Right renal cortex interstitium (tissue), 3 donors: ENCODE measurements around the gene PPCDC. TPM values are rescaled to one million over a fixed set of nuclear protein-coding genes. Genes with fewer than 3 reads are reported as not detected.
A peak's percentile ranks its signal among the peaks of the same experiment; 100 is the strongest.

Experiments
- DNase-seq, 3 donors: peaks; one replicate each; pipeline ENCODE4 v3.0.0-alpha.2; 2013; ENCODE audit warnings: low read depth in 3 of 3, low spot score in 2 of 3
- polyA plus RNA-seq, 3 donors: library from polyadenylated mRNA; unstranded; fragments of 120-200 nt; gene quantifications; one replicate each; pipeline ENCODE4 v1.2.1, GENCODE V29; 2013; ENCODE audit not compliant: insufficient read length in 3 of 3

Gene PPCDC
- polyA plus RNA-seq = 10 to 100 TPM; 11.0 to 13.7 (median 13.7) TPM

GRCh38 chr15:75023181-75023871 lies at the start of gene PPCDC:
Gene PPCDC (plus strand): TSS chr15:75023590. CDS start chr15:75028319, 4,729 bp downstream.
- DNase-seq = peak; percentile 86 to 92 (median 88)

GRCh38 chr15:74976159-74976558 lies 47.2 kb upstream of the PPCDC start:
- no peak for DNase-seq

DNA sequence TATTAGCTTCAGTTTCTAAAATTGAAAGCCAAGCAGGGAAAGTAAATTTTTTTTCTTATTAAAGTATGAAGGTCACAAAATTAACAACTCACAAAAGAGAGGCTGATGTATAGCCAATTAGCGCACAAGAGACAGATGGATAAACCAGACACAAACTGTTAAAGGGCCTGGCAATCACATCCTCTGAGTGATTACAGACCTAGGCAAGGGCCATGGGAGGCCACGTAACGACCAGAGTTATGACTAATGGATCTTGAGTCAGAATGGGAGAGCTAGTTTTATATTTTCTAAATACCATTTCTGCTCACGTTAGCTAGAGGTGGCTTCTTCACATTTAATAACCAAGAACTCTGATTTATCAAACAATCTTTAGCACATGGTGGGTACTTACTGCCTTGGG lies 45.8 kb upstream of the PPCDC start:
- DNase-seq = no peak

DNA sequence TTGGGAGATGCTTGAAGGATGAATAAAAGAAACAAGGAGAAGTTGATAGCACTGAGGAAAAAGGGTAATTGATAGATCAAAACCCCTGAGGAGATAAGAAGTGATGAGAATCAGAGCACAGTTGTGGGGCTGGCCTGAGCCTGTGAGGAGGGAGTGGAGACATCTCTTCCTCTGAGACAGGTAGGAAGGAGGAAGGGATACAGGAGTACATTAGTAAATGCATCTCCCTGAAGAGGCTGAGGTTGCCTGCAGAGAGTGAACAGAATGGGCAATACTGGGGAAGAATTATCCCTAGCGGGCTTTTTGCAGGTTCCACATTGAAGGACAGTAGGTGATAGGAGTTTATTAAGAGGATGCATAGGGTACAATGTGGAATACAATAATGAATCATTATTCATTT lies 45.3 kb upstream of the PPCDC start:
- no peak for DNase-seq

DNA sequence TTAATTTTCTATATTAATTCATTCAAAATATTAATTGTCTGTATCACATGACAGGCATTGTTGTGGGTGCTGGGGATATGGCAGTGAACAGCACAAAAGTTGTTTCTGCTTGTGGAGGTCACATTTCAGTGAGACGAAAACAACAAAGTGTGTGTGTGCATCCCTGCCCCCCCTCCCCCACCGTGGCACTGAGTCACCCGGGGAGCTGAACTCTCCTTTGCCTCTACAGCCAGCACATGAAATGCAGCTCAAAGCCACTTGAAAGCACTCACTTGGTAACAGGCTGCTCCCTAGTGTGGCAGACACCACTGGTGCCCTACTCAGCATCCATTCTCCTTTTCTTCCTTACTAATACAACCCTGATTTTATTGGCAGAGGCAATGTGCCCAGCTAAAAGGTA lies 44.9 kb upstream of the PPCDC start:
- no peak for DNase-seq

GRCh38 chr15:74982183-74982582 lies 41.2 kb upstream of the PPCDC start:
- DNase-seq = no peak

- DNase-seq = no peak
Measured at GRCh38 chr15:74983725-74984231, 39.6 kb upstream of the PPCDC start.

DNA sequence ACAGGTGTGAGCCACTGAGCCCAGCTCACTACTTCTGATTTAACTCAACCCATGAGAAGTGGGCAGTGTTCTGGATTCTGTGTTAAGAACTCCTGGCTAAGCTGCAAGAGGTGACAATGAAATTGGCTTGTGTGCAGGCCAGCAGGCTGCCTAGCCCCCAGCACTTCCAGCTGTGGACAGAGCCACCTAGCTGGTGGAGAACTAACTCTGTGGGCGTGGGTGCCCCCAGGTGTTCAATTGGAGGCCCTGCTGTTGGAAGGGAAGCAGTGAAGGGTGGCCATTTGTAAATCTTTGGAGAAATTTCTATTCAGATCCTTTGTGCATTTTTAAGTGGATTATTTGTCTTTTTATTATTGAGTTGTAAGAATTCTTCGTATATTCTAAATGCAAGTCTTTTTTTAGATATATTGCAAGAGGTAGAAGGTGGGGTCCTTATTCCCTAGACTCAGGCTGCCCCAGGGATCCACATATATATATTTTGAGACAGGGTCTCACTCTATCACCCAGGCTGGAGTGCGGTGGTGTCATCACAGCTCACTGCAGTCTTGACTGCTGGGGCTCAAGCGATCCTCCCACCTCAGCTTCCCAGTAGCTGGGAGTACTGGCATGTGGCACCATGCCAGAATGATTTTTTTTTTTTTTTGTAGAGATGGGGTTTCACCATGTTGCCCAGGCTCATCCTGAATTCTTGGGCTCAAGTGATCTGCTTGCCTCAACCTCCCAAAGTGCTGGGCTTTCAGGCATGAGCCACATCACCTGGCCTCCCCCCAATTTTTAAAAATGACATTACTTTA lies 35.2 kb upstream of the PPCDC start:
- DNase-seq = peak in 1 of 3 donors; percentile 29

- DNase-seq = no peak
Measured at GRCh38 chr15:74989527-74989926, 33.9 kb upstream of the PPCDC start.

- DNase-seq = no peak
Measured at GRCh38 chr15:74992619-74993018, 30.8 kb upstream of the PPCDC start.

- DNase-seq = no peak
Measured at GRCh38 chr15:74994236-74994635, 29.2 kb upstream of the PPCDC start.

GRCh38 chr15:74994685-74995084 lies 28.7 kb upstream of the PPCDC start:
- DNase-seq = no peak

DNA sequence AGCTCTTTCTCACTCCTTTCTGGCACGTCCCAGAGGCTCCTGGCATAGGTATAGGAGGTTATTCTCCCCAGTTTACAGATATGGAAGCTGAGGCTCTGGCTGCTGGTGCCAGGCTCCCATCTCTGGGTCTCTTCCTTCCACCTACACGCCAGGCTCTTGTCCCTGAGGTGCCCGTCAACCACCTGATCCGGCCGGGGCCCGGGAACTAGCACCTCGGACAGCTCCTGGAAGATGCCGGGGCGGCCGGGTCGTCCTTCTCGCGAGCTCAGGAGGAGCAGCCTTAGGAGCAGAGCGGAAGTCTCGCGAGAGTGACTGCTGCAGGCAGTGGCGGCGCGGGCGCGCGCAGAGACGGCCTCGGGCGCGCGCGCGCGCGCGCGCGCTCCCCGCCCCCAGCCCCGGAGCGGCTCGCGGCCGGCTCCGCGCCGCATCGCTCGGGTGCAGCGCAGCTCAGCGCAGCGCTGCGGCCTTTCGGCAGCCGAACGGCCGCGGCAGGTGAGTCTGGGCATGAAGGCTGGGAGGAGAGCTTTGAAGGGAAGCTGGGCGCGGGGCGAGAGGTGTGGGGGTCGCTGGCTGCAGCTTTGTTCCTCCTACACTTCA lies 28.1 kb upstream of the PPCDC start, which contains the start of gene SCAMP5:
SCAMP5 (plus strand) TSS at position 382 of the 597 bp plus-strand sequence. CDS start 16,277 bp downstream, outside the sequence.
- DNase-seq = peak; percentile 83 to 93 (median 83)

DNA sequence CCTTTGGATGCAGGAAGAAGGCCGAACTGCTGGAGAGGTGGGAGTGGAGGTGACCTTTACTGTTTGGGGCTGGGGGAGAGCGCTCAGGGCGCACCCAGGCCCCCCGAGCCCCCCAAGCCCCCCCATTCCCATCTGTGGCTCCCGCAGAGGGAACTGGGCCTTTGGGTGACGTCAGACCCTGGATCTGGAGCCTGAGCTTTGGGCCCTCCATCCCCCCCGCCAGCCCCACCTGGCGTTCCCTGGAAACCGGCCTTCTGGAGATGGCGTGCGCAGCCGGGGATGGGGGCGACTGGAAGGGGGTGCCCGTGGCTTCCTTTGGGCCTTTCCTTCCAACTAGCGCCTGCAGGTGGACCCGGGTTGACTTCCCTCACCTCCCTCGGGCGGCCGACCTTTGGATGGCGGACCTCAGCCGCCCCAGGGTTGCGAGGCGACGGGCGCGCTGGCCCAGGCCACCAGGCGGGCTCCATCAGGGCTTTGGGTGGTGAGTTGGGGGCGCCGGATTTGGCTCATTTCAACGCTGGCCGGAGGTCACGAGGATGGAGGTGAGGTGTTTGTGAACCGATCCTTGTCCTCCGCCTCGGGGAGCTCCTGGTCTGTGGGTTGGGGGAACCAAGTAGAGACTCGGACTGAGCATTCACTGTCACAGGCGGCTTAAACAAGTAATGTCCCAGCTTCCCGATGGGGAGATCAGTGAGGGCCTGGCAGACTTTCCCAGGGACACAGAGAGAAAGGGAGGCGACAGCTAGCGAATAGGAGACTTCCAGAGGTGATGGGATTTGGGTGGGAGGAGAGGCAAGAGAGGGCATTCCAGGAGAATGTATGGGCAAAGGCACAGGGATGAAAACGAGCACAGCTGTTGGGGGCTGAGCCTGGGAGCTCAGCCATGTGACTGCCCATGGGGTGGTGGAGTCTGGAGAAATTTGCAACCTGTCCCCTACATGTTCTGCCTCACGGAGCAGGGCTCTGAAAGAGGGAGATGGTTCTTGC lies 27.3 kb upstream of the PPCDC start:
- DNase-seq = no peak

DNA sequence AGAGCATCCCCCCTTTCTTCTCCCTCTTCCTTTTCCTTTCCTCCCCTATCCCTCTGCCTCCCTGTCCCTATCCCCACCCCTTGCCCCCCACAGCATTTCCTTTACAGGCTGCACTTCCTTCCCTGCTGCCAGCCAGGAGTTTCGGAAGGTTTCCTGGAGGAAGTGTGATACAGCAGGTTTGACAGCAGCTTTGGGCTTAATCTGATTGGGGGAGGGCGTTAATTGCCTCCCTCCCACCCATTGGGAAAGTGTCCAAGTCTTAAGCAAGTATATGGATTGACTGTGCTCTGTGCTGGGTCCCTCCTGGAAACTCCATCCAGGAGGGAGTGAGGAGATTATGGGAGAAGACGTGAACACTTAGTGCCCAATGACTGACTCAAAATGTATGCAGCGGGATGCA lies 26.2 kb upstream of the PPCDC start:
- DNase-seq = no peak

GRCh38 chr15:74997543-74997942 lies 25.8 kb upstream of the PPCDC start:
- no peak for DNase-seq

DNA sequence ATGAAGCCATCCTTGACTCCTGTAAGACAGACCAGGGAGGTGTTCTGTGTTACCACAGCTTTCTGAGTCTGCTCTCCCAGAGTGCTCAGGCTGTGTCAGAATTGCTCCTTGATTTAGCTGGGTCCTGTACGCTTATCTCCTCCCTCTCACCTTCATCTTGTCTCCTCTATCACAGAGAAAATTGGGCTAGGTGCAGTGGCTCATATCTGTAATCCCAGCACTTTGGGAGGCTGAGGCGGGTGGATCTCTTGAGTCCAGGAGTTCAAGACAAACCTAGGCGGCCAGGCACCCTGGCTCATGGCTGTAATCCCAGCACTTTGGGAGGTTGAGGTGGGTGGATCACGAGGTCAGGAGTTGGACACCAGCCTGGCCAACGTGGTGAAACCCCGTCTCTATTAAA lies 22.1 kb upstream of the PPCDC start:
- no peak for DNase-seq

GRCh38 chr15:75002398-75002797 lies 21.0 kb upstream of the PPCDC start:
- DNase-seq = no peak

DNA sequence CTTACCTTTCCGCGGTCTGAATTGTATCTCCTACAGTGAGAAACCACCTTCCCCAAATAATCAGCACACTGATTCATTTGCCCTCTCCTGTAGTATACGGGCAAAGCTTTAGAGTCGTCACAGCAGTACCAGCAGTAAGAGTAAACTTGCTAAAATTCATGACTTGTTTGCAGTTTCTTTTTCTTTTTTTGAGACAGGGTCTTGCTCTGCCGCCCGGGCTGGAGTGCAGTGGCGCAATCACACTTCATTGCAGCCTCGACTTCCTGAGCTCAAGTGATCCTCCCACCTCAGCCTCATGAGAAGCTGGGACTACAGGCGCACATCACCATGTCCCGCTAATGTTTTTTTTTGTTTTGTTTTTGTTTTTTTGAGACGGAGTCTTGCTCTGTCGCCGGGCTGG lies 16.2 kb upstream of the PPCDC start:
- no peak for DNase-seq

- DNase-seq = no peak
Measured at GRCh38 chr15:75008221-75008625, 15.2 kb upstream of the PPCDC start.
